Keratinocyte (primary cell): ENCODE results near the gene STK16. TPM values are rescaled to one million over a fixed set of nuclear protein-coding genes. Genes with fewer than 3 reads are reported as not detected.
A peak's percentile ranks its signal among the peaks of the same experiment; 100 is the strongest.

ENCODE experiments used
- DNase-seq: peaks from one replicate; pipeline ENCODE4 v3.0.0-alpha.2; 2011; ENCODE audit warnings: low read depth, missing footprints, low spot score
- FAIRE-seq: peaks from 2 replicates; lab custom pipeline; 2011; peaks lifted over from hg19 to GRCh38; lab: Jason Lieb, UNC
- H2AFZ ChIP-seq: 2 replicates; pipeline ENCODE4 v1.6.0; 2012; ENCODE audit warnings: low read length, control low read depth, inconsistent platforms; ENCODE audit not compliant: control insufficient read depth
- H3K27ac ChIP-seq: 2 replicates; pipeline ENCODE4 v1.5.1; 2011; ENCODE audit warnings: low read length; ENCODE audit not compliant: control insufficient read depth, insufficient read depth
- H3K27me3 ChIP-seq: 3 replicates; pipeline ENCODE4 v1.6.0; 2011; ENCODE audit warnings: low read length; ENCODE audit not compliant: control insufficient read depth, insufficient read depth; ENCODE audit errors: extremely low read depth
- H3K36me3 ChIP-seq, 2 experiments: 2 replicates in 1 of 2; 3 replicates in 1 of 2; pipeline ENCODE4 v1.5.1; 2011; ENCODE audit warnings: low read length in 2 of 2, mild to moderate bottlenecking in 1 of 2; ENCODE audit not compliant: control insufficient read depth in 2 of 2, insufficient read depth in 2 of 2; ENCODE audit errors: extremely low read depth in 1 of 2
- H3K4me1 ChIP-seq: 3 replicates; pipeline ENCODE4 v1.5.1; 2011; ENCODE audit warnings: low read length; ENCODE audit not compliant: control insufficient read depth, insufficient read depth; ENCODE audit errors: extremely low read depth
- H3K4me2 ChIP-seq: 3 replicates; pipeline ENCODE4 v1.6.0; 2011; ENCODE audit warnings: low read depth, low read length; ENCODE audit not compliant: control insufficient read depth, insufficient read depth; ENCODE audit errors: extremely low read depth
- H3K4me3 ChIP-seq, 3 experiments: fragments of 200-600 bp in 1 of 3; sonication (generic) in 1 of 3; 2 replicates in 2 of 3; 3 replicates in 1 of 3; pipeline ENCODE4 v1.5.1; 2011 to 2016; ENCODE audit warnings: low read length in 3 of 3, mild to moderate bottlenecking in 3 of 3, control low read depth in 2 of 3, inconsistent platforms in 1 of 3, low read depth in 1 of 3, mixed read lengths in 1 of 3, mixed run types in 1 of 3, moderate library complexity in 1 of 3; ENCODE audit not compliant: control insufficient read depth in 2 of 3, insufficient read depth in 2 of 3; ENCODE audit errors: extremely low read depth in 1 of 3
- H3K79me2 ChIP-seq: 2 replicates; pipeline ENCODE4 v1.6.0; 2012; ENCODE audit warnings: low read length; ENCODE audit not compliant: control insufficient read depth, insufficient read depth
- H3K9ac ChIP-seq: 3 replicates; pipeline ENCODE4 v1.6.0; 2011; ENCODE audit warnings: low read length; ENCODE audit not compliant: control insufficient read depth, insufficient read depth; ENCODE audit errors: extremely low read depth
- H3K9me1 ChIP-seq: 3 replicates; pipeline ENCODE4 v1.6.0; 2011; ENCODE audit warnings: low read length; ENCODE audit not compliant: control insufficient read depth, insufficient read depth; ENCODE audit errors: extremely low read depth
- H3K9me3 ChIP-seq: 2 replicates; pipeline ENCODE4 v1.5.1; 2012; ENCODE audit warnings: low read depth, low read length; ENCODE audit not compliant: control insufficient read depth
- H4K20me1 ChIP-seq: 3 replicates; pipeline ENCODE4 v1.6.0; 2011; ENCODE audit warnings: low read length; ENCODE audit not compliant: control insufficient read depth, insufficient read depth; ENCODE audit errors: extremely low read depth
- EZH2 ChIP-seq: IDR thresholded peaks from one replicate; pipeline ENCODE4 v1.6.1; 2012; ENCODE audit warnings: inconsistent platforms, mild to moderate bottlenecking, low read length, moderate library complexity
- dilution Hi-C: fragments of 300-500 bp; cut with MboI; formaldehyde crosslinking; loops from one replicate; pipeline ENCODE4 v1.7.0; 2020; ENCODE audit warnings: low sequenced_read_pairs; ENCODE audit not compliant: extremely low pct_ligation_motif_present
- polyA plus RNA-seq, 5 experiments: library from polyadenylated mRNA; depleted of rRNA in 3 of 5; stranded (reverse) in 3 of 5; stranded (forward) in 1 of 5; unstranded in 1 of 5; fragments of >200 nt; gene quantifications; 1 replicate in 1 of 5; 2 replicates in 3 of 5; 3 replicates in 1 of 5; pipeline versions ENCODE4 v1.2.1 to v1.2.3, GENCODE V29; 2011 to 2012; ENCODE audit warnings: missing spikeins in 2 of 5, low read depth in 1 of 5, low replicate concordance in 1 of 5
- TF ChIP-seq, protein P1 (sequence below), 3 experiments: IDR thresholded peaks in 1 of 3; conservative IDR thresholded peaks in 1 of 3; optimal IDR thresholded peaks in 1 of 3; 2 replicates in 2 of 3; 3 replicates in 1 of 3; pipeline versions ENCODE3 to v1.5.1; 2011; ENCODE audit warnings: low read length in 3 of 3, mild to moderate bottlenecking in 3 of 3, moderate library complexity in 2 of 3, control low read depth in 1 of 3, inconsistent platforms in 1 of 3; ENCODE audit not compliant: insufficient read depth in 2 of 3; ENCODE audit errors: extremely low read depth in 1 of 3

STK16 gene
- polyA plus RNA-seq, 1 donor (not counting 4 experiments of a cell fraction or from before 2014, with no cell fraction given) = 35.8 TPM

DNA sequence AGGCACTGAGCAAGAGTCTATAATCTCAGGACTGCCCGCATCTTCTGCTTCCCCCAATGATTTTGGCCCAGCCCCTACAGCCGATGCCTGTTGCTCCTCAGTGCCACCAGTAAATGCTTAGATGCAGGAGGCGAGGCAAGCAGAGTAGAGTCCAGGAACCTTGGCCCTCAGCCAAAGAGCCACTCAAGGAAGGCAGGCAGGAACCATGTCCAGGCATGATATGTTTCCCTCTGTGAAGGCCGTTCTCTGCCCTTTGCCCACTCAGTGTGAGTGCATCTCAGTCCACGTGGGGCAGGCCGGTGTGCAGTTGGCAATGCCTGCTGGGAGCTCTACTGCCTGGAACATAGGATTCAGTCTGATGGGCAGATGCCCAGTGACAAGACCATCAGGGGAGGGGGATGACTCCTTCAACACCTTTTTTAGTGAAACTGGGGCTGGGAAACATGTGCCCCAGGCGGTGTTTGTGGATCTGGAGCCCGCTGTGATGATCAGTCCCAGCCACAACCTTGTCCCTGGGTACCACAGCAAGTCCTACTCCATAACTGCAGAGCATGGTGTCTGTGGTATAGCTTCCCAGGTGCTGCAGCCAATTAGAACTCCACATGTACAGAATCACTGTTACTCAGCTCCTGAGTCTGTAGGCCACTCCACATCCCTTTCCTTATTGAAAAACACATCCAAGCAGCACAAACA, 24.2 kb downstream of the STK16 start:
- H3K4me2 ChIP-seq = peak overlapping the region; percentile 22

DNA sequence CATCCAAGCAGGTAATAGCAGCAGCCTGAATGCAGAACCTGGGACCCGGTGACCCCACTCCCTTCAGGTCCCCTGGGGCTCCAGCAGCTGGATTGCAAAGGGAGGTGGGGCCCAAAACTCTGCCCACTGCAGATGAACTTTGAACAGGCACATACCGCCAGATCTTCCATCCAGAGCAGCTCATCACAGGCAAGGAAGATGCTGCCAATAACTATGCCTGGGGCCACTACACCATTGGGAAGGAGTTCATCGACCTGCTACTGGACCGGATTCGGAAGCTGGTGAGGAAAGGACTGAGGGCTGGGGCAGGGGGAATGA, 24.7 kb downstream of the STK16 start:
- no peak for FAIRE-seq
- Histone ChIP-seq H3K4me2 (peak overlapping the region; percentile 22), H3K27ac (no peak overlapping the region), H3K9me3 (no peaks in the 10 kb centered on the region), H2AFZ (no peak overlapping the region), H4K20me1 (no peaks in the 10 kb centered on the region), H3K36me3 (no peaks in the 10 kb centered on the region), H3K4me1 (peaks cover 33% of the 10 kb centered on the region), H3K27me3 (no peaks in the 10 kb centered on the region), H3K9ac (no peak overlapping the region), H3K79me2 (no peaks in the 10 kb centered on the region), H3K4me3 (no peak overlapping the region), H3K9me1 (no peaks in the 10 kb centered on the region)
- dilution Hi-C loops = no loop called here
- no peak for DNase-seq
- TF ChIP-seq, protein P1, sequence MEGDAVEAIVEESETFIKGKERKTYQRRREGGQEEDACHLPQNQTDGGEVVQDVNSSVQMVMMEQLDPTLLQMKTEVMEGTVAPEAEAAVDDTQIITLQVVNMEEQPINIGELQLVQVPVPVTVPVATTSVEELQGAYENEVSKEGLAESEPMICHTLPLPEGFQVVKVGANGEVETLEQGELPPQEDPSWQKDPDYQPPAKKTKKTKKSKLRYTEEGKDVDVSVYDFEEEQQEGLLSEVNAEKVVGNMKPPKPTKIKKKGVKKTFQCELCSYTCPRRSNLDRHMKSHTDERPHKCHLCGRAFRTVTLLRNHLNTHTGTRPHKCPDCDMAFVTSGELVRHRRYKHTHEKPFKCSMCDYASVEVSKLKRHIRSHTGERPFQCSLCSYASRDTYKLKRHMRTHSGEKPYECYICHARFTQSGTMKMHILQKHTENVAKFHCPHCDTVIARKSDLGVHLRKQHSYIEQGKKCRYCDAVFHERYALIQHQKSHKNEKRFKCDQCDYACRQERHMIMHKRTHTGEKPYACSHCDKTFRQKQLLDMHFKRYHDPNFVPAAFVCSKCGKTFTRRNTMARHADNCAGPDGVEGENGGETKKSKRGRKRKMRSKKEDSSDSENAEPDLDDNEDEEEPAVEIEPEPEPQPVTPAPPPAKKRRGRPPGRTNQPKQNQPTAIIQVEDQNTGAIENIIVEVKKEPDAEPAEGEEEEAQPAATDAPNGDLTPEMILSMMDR (optimal IDR thresholded peaks at IDR 0.05 in 1 of 3, IDR thresholded peaks at IDR 0.05 in 1 of 3, conservative IDR thresholded peaks at IDR 0.05 in 1 of 3; ENCODE audit: extremely low read depth in 1 of 3, insufficient read depth in 2 of 3, low read length in 3 of 3) = no peak
- TF ChIP-seq EZH2 = no peak

More for the DNA sequence above, 24.2 kb downstream of the STK16 start:
- no peak overlapping the region for H3K27ac ChIP-seq
- DNase-seq = no peak
- H3K36me3 ChIP-seq = no peaks in the 10 kb centered on the region
- dilution Hi-C loops = no loop called here
- no peaks in the 10 kb centered on the region for H3K27me3 ChIP-seq
- H3K4me1 ChIP-seq = peaks cover 28% of the 10 kb centered on the region
- H3K9me3 ChIP-seq = no peaks in the 10 kb centered on the region
- peak; percentile 81 for FAIRE-seq
- H3K9me1 ChIP-seq = no peaks in the 10 kb centered on the region
- peak overlapping the region; percentile 41 for H2AFZ ChIP-seq
- no peak overlapping the region for H3K4me3 ChIP-seq
- no peak for TF ChIP-seq EZH2
- TF ChIP-seq, protein P1 (optimal IDR thresholded peaks at IDR 0.05 in 1 of 3, IDR thresholded peaks at IDR 0.05 in 1 of 3, conservative IDR thresholded peaks at IDR 0.05 in 1 of 3; ENCODE audit: extremely low read depth in 1 of 3, insufficient read depth in 2 of 3, low read length in 3 of 3) = no peak
- H4K20me1 ChIP-seq = no peaks in the 10 kb centered on the region
- no peak overlapping the region for H3K9ac ChIP-seq
- H3K79me2 ChIP-seq = no peaks in the 10 kb centered on the region
